Measurements from ENCODE around the gene GZMM.
"Not testable (repeated sequence)": the region's sequence is repeated elsewhere in the genome, so short reads cannot be mapped to it uniquely, and the experiment has no call there.

GZMM gene

DNA sequence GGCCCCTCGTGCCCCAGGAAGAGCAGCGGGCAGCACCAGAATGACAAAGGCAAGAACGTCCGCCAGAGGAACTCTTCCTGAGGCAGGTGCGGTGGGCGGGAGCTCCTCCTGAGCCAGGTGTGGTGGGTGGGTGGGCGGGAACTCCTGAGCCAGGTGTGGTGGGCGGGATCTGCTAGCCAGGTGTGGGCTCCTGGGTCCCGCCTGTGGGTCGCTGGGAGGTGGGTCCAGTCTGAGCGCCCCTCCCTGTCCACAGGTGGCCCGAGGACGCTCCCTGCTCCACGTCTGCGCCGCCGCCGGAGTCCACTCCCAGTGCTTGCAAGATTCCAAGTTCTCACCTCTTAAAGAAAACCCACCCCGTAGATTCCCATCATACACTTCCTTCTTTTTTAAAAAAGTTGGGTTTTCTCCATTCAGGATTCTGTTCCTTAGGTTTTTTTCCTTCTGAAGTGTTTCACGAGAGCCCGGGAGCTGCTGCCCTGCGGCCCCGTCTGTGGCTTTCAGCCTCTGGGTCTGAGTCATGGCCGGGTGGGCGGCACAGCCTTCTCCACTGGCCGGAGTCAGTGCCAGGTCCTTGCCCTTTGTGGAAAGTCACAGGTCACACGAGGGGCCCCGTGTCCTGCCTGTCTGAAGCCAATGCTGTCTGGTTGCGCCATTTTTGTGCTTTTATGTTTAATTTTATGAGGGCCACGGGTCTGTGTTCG lies 38.8 kb downstream of the GZMM start:
- no peak for DNase-seq (ENCODE audit: insufficient read length, low spot score)
- FAIRE-seq, result no peak

DNA sequence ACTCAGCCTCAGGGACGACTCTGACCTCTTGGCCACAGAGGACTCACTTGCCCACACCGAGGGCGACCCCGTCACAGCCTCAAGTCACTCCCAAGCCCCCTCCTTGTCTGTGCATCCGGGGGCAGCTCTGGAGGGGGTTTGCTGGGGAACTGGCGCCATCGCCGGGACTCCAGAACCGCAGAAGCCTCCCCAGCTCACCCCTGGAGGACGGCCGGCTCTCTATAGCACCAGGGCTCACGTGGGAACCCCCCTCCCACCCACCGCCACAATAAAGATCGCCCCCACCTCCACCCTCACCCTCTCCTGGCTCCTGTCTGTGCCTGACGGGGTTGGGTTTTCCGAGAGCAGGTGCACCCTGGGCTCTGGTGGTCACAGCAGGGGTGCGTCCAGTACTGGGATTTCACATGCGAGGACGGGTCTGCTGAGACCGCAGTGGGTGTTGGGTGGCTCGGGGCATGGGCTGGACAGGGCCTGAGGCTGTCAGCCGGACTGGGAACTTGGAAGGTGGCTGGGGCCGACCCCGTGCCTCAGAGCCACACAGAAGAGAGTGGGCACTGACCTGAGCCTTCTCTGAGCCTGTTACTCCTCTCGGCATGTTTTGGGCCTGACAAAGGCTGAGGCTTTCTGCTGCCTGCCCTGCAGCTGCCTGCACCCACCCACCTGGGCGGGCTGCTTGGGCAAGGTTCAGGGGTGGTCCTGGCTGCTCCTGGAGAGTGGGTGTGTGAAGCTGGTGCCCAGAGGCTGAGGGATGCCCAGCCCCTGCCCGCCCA lies 39.5 kb downstream of the GZMM start:
- FAIRE-seq (no peak), DNase-seq (ENCODE audit: insufficient read length, low spot score) (no peak)
- TF ChIP-seq POLR2A (IDR thresholded peaks at IDR 0.05; ENCODE audit: low read depth, low read length), result no peak

More for the DNA sequence above, 38.8 kb downstream of the GZMM start:
- no peak for TF ChIP-seq POLR2A (IDR thresholded peaks at IDR 0.05; ENCODE audit: low read depth, low read length)

DNA sequence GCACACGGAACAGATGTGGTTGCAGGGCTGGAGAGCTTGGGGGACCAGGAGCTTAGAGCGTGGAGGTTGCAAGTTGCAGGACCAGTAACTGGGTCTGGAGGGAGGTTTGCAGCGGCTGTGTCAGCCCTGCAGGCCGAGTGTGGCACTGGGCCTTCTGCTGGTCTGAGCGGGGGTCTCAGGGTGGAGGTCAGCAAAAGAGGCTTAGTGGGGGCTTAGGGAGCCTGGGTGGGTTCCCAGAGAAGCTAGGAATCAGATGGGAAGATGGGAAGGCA lies 40.1 kb downstream of the GZMM start:
- no peak for FAIRE-seq
- TF ChIP-seq POLR2A (IDR thresholded peaks at IDR 0.05; ENCODE audit: low read depth, low read length), result no peak

DNA sequence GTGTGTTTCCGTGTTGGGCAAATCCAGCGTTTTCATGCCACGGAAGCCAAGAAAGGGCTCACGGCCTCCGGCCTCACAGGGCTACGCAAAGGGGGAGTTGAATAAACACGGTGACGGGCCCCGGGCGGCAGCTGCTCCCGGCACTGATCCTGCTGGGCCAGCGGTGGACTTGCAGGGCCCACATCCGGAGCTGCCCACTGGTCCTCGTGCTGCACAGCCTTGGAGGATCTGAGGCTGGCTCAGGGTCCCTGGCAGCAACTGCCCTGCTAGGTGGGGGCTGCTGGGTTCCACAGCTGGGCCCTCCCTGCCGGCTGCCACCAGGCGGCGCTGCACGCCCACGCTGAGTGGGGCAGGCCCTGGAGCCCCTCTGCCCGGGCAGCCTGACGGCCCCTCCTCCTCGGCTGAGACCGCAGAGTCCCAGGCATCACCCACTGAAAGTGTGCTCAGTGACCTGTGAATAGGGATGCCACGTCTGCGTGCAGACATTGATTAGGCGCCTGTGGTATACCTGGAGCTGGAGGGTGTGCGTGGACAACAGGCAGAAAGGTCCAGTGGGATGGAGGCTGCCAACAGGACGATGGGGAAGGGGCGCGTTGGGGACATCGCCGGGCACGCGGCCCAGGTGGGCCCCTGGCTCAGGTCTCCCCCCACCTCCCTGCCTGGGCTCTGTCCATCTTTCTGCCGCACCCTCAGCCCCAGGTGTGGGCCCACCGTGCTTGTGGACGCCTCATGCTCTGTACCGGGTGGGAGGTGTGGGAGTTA lies 40.6 kb downstream of the GZMM start:
- DNase-seq (ENCODE audit: insufficient read length, low spot score) (no peak), FAIRE-seq (no peak)
- no peak for TF ChIP-seq POLR2A (IDR thresholded peaks at IDR 0.05; ENCODE audit: low read depth, low read length)

More for the DNA sequence above, 40.1 kb downstream of the GZMM start:
- DNase-seq (ENCODE audit: insufficient read length, low spot score), result no peak

DNA sequence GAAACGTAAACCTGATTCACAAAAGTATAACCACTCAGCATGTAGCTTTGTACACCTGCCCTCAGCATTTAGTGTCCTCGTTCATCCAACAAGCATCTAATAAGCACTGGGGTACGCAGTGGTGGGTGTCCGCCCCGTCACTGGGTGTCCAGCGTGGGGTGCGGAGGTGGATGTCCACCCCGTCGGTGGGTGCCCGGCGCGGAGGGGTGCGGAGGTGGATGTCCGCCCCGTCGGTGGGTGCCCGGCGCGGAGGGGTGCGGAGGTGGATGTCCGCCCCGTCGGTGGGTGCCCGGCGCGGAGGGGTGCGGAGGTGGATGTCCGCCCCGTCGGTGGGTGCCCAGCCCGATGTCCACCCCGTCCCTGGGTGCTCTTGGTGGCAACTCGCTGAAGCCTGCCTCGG lies 41.3 kb downstream of the GZMM start:
- FAIRE-seq, result not testable (repeated sequence)

DNA sequence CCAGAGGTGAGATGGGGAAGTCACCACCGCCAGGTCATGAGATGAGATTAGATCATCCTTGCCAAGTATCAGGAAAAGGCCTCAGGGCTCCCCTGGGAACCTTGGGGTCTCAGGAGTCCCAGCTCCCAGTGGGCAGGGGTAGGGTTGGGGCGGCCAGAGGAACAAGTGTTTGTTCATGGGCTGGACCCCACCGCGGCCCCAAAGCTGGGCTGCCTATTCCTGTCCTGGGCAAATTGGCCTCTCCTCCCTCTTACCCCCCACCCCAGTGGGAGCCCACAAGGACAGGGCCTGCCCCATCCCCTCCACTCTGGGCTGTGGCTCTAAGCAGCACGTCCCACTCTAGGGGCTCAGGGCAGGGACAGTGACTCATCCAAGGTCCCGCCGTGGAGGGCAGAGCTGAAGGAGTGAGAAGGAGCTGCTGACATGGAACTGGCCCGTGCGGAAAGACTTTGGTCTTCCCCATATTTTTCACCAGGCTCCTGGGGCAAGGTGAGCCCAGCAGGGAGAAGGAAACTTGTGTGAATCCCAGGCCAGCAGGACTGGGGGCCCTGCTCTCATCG lies 41.8 kb downstream of the GZMM start:
- FAIRE-seq, result no peak
- no peak for TF ChIP-seq POLR2A (IDR thresholded peaks at IDR 0.05; ENCODE audit: low read depth, low read length)
- DNase-seq (ENCODE audit: insufficient read length, low spot score), result no peak

More for the DNA sequence above, 41.3 kb downstream of the GZMM start:
- not testable (repeated sequence) for DNase-seq (ENCODE audit: insufficient read length, low spot score)

DNA sequence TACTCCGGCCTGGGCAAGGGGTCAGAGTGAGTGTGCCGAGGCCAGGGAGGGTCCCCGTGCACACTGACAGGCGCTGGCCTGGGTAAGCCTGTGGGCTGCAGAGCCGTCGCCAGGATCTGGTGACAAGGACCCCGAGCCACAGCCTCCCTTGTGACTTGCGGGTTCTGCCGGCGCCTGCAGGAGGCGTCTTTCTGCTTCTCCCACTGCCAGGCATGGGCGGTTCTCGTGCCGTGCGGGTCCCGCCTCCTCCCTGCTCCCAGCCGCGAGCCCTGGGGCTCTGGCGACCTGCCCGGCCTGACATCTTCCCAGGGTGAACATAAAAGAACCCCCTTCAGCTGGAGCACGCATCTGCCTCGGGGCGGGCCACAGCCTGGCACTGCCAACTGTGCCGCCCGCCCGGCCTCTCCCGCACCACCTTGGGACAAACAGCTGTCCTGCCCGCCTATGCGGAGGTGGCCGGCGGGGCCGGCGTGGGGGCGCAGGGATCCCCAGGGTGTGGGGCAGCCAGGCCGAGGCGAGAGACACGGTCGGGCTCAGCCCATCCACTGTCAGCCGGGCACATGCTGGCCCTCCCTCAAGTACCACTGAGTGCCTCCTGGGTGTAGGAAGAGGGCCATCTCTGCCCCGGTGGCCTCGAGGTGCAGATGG lies 44.4 kb downstream of the GZMM start:
- DNase-seq (ENCODE audit: insufficient read length, low spot score) (peak; percentile 91), FAIRE-seq (no peak)
- no peak for TF ChIP-seq POLR2A (IDR thresholded peaks at IDR 0.05; ENCODE audit: low read depth, low read length)

DNA sequence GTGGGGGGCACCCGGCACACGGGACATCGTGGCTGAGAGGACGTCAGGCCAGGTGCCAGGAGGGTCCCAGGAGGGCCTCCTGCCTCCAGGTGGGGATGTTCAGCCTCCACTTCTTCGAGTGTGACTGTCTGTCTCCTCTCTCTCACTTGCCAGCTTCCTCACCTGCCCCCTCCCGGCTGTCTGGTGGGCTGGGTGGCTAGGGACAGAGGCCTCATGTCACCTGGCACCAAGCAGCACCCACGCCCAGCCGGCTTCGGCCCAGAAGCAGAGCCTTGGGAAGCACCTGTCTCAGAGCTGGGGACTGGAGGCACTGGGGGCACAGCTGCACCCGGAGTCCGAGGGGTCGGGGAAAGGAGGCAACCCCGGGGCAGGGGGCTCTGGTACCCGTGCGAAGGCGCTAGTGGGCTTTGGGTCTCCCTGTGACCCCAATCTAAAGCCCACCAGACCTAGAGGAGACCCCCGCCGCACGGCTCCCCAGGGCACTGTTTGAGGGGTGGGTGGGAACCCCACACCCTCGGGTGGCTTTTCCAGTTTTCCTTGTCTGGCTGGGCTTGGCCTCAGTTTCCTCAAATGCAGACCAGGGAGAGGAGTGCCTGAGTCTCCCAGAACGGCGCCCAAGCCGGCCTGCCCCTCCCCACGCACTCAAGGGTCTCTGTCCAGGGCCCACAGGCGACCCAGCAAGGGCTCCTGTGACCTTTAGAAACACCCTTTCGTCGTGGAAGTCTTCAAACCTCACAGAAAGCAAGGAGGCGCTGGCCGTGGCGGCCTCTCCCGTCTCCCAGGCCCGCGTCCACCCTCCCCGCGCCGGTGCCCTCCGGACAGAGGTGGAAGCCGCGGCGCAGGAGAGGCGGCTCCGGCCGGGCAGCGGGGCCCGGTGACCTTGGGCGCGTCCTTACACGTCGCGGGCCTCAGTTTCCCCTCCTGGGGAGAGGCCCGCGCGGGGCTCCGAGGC lies 45.2 kb downstream of the GZMM start:
- no peak for TF ChIP-seq POLR2A (IDR thresholded peaks at IDR 0.05; ENCODE audit: low read depth, low read length)
- DNase-seq (ENCODE audit: insufficient read length, low spot score) (no peak), FAIRE-seq (no peak)

DNA sequence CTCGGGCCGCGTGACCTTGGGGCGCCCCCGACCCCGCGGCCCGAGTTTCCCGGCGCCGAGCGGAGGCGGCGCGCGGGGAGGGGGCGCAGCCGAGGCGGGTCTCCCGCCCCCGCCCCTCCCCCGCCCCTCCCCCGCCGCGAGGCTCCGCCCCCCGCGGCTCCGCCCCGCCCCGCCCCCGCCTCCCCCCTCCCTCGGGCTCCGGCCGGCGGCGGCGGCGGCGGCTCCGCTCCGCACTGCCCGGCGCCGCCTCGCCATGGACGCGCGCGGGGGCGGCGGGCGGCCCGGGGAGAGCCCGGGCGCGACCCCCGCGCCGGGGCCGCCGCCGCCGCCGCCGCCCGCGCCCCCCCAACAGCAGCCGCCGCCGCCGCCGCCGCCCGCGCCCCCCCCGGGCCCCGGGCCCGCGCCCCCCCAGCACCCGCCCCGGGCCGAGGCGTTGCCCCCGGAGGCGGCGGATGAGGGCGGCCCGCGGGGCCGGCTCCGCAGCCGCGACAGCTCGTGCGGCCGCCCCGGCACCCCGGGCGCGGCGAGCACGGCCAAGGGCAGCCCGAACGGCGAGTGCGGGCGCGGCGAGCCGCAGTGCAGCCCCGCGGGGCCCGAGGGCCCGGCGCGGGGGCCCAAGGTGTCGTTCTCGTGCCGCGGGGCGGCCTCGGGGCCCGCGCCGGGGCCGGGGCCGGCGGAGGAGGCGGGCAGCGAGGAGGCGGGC lies 46.0 kb downstream of the GZMM start, which contains the start of gene HCN2:
TSS of gene HCN2 (plus strand) at position 189 of the 703 bp plus-strand sequence. CDS start at position 254, 65 bp downstream.
- FAIRE-seq (no peak), DNase-seq (ENCODE audit: insufficient read length, low spot score) (no peak)
- TF ChIP-seq POLR2A (IDR thresholded peaks at IDR 0.05; ENCODE audit: low read depth, low read length), result no peak

DNA sequence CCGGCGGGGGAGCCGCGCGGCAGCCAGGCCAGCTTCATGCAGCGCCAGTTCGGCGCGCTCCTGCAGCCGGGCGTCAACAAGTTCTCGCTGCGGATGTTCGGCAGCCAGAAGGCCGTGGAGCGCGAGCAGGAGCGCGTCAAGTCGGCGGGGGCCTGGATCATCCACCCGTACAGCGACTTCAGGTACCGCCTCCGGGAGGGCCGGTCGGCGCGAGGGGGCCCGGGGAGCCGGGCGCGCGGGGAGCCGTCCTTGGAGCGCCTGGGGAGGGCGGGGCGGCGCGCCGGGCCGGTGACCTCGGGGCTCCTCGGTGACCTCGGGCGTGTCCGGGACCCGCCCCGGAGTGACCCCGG lies 46.5 kb downstream of the GZMM start:
- no peak for TF ChIP-seq POLR2A (IDR thresholded peaks at IDR 0.05; ENCODE audit: low read depth, low read length)
- FAIRE-seq (no peak), DNase-seq (ENCODE audit: insufficient read length, low spot score) (no peak)

DNA sequence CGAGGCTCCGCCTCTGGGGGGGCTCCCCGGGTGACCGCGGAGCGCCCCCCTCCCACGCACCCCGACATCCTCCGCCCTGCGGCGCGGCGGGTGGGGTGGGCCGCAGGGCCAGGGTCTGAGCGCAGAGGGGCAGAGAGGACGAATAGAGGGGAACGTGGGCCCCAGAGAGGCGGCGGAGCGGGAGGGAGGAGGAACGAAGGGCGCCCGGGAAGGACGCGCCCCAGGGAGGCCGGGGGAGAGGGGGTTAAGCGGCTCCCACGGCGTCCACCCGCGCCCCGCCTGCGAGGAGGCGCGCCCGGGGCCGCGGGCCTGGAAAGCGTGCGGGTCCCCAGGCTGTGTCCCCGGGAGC lies 46.9 kb downstream of the GZMM start:
- DNase-seq (ENCODE audit: insufficient read length, low spot score) (no peak), FAIRE-seq (no peak)
- TF ChIP-seq POLR2A (IDR thresholded peaks at IDR 0.05; ENCODE audit: low read depth, low read length), result no peak

All from H54 (cell line).